Mesendoderm (in vitro differentiated cells): ENCODE measurements around the gene LMF1.

Experiments used
- DNase-seq: peaks from one replicate; pipeline ENCODE4 v3.0.0; 2013
- H2AK5ac ChIP-seq: 2 replicates; pipeline ENCODE4 v1.6.1; 2013; ENCODE audit warnings: low read length, inconsistent platforms
- H2BK120ac ChIP-seq: 2 replicates; pipeline ENCODE4 v1.6.1; 2013; ENCODE audit warnings: low read depth, mild to moderate bottlenecking, low read length, moderate library complexity, mixed read lengths
- H2BK15ac ChIP-seq: replicated peaks from 2 replicates; pipeline ENCODE4 v1.6.1; 2013; ENCODE audit warnings: low read depth, mild to moderate bottlenecking, moderate library complexity
- H2BK5ac ChIP-seq: 2 replicates; pipeline ENCODE4 v1.6.1; 2013; ENCODE audit warnings: low read length, inconsistent platforms
- H3K18ac ChIP-seq: 2 replicates; pipeline ENCODE4 v1.6.1; 2013; ENCODE audit warnings: mild to moderate bottlenecking, low read length, mixed read lengths
- H3K23ac ChIP-seq: one replicate; pipeline ENCODE4 v1.6.1; 2013; ENCODE audit warnings: low read length
- H3K27ac ChIP-seq: 2 replicates; pipeline ENCODE4 v1.5.1; 2013; ENCODE audit warnings: low read depth, mild to moderate bottlenecking, inconsistent platforms, low read length, moderate library complexity
- H3K27me3 ChIP-seq: 2 replicates; pipeline ENCODE4 v1.6.1; 2013; ENCODE audit warnings: low read length, control low read depth, mild to moderate bottlenecking, inconsistent platforms; ENCODE audit not compliant: insufficient read depth, poor library complexity
- H3K36me3 ChIP-seq: 2 replicates; pipeline ENCODE4 v1.6.1; 2013; ENCODE audit warnings: low read length, inconsistent platforms; ENCODE audit not compliant: control insufficient read depth, insufficient read depth
- H3K4ac ChIP-seq: one replicate; pipeline ENCODE4 v1.6.1; 2013; ENCODE audit warnings: low read depth, mild to moderate bottlenecking, low read length, moderate library complexity
- H3K4me1 ChIP-seq: 2 replicates; pipeline ENCODE4 v1.6.1; 2013; ENCODE audit warnings: low read depth, low read length, inconsistent platforms; ENCODE audit not compliant: control insufficient read depth
- H3K4me2 ChIP-seq: 2 replicates; pipeline ENCODE4 v1.6.1; 2013; ENCODE audit warnings: low read length
- H3K4me3 ChIP-seq: 2 replicates; pipeline ENCODE4 v1.5.1; 2013; ENCODE audit warnings: mild to moderate bottlenecking, low read length
- H3K56ac ChIP-seq: one replicate; pipeline ENCODE4 v1.6.1; 2013; ENCODE audit warnings: low read length
- H3K79me1 ChIP-seq: 2 replicates; pipeline ENCODE4 v1.6.1; 2013; ENCODE audit warnings: low read length, inconsistent platforms
- H3K79me2 ChIP-seq: 2 replicates; pipeline ENCODE4 v1.6.1; 2013; ENCODE audit warnings: mild to moderate bottlenecking, low read length; ENCODE audit not compliant: control insufficient read depth, insufficient read depth
- H3K9ac ChIP-seq: 2 replicates; pipeline ENCODE4 v1.6.1; 2013; ENCODE audit warnings: low read length, inconsistent platforms
- H4K5ac ChIP-seq: one replicate; pipeline ENCODE4 v1.6.1; 2013; ENCODE audit warnings: low read length
- H4K8ac ChIP-seq: one replicate; pipeline ENCODE4 v1.6.1; 2013; ENCODE audit warnings: low read depth, mild to moderate bottlenecking, control low read depth, low read length, moderate library complexity
- WGBS: extraction: QIAGEN DNeasy Blood & Tissue Kit; methylation state at CpG from one replicate; pipeline ENCODE4 v1.1.7; 2013; ENCODE audit warnings: low lambda C conversion rate, missing lambda C conversion rate; ENCODE audit not compliant: insufficient coverage; ENCODE audit errors: extremely low coverage; 5-methylcytosine and 5-hydroxymethylcytosine counted together

Gene LMF1

DNA sequence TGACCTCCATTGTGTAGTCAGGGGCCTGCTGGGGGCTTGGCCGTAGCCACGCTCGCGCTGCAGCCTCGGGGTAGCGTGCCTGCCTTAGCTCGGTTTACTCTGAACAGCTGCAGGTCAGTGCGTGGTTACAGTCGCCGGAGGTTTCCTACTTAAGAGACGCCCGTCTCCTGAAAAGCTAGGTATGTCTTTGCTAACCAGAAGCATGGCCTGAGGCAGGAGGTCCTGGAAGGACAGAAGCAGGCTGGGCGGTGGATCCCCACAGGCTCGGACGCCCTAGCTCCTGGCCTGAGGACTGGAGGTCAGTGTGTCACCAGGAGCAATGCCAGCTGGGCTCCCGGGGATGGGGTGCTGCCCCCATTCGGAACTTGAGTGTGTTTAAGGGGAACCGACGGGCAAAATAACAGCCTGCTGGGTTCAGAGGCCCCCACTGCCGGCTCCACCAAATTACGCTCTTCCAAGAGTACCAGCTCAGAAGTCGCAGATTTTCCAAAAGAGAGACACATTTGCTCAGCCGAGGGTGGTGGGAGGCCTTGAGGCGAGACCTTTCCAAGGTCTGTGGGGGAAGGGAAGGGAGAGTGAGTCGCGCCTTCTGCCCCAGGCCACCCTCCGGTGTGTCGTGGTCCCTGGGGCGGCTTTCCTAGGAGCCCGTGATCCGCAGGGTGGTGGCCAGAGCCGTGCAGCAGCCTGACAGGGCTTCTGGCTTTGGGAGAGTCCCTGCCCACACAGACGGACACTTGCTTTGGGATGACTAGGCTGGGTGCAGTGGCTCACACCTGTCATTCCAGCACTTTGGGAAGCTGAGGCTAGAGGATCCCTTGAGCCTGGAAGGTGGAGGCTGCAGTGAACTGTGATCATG lies 166.4 kb downstream of the LMF1 start:
- no peak overlapping the region for H3K56ac ChIP-seq

DNA sequence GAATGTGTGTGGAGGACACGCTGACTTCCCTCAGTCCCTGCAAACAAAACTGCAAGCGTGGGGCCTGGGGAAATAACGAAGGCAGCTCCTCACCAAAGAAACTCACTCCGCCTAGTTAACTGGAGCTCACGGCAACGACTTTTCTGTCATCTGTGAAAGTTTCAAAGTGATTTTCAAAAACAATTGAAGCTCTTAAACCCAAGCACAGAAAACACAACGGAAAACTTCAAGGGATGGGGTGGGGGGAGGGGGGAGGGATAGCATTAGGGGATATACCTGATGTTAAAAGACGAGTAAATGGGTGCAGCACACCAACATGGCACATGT lies 167.1 kb downstream of the LMF1 start:
- no peak overlapping the region for H3K27ac ChIP-seq
- H3K4me3 ChIP-seq, result no peak overlapping the region
- H2BK5ac ChIP-seq, result no peak overlapping the region
- no peak overlapping the region for H2BK120ac ChIP-seq
- no peak overlapping the region for H3K56ac ChIP-seq
- H4K8ac ChIP-seq, result no peak overlapping the region
- no peak overlapping the region for H3K4ac ChIP-seq
- no CpG with 5 or more reads among the region's 8 CpGs for WGBS
- no peak overlapping the region for H3K4me2 ChIP-seq
- H2BK15ac ChIP-seq, result no peak overlapping the region
- H3K4me1 ChIP-seq, result no peaks in the 10 kb centered on the region
- H3K79me1 ChIP-seq, result no peaks in the 10 kb centered on the region
- no peak overlapping the region for H2AK5ac ChIP-seq
- no peak overlapping the region for H4K5ac ChIP-seq
- H3K9ac ChIP-seq, result no peak overlapping the region
- no peak overlapping the region for H3K23ac ChIP-seq
- H3K27me3 ChIP-seq, result no peaks in the 10 kb centered on the region
- H3K18ac ChIP-seq, result no peak overlapping the region
- H3K79me2 ChIP-seq, result no peaks in the 10 kb centered on the region
- H3K36me3 ChIP-seq, result no peaks in the 10 kb centered on the region
- no peak for DNase-seq

More for the DNA sequence above, 166.4 kb downstream of the LMF1 start:
- Histone ChIP-seq H2BK5ac (no peak overlapping the region), H3K36me3 (no peaks in the 10 kb centered on the region), H4K8ac (no peak overlapping the region), H3K4me1 (no peaks in the 10 kb centered on the region), H3K18ac (no peak overlapping the region), H3K27me3 (no peaks in the 10 kb centered on the region), H3K27ac (no peak overlapping the region), H2AK5ac (no peak overlapping the region), H2BK15ac (no peak overlapping the region), H3K4me3 (no peak overlapping the region), H3K9ac (no peak overlapping the region), H3K79me1 (no peaks in the 10 kb centered on the region), H3K4ac (no peak overlapping the region), H4K5ac (no peak overlapping the region), H3K79me2 (no peaks in the 10 kb centered on the region), H3K4me2 (no peak overlapping the region), H3K23ac (no peak overlapping the region), H2BK120ac (no peak overlapping the region)
- DNase-seq, result no peak
- no CpG with 5 or more reads among the region's 33 CpGs for WGBS
